Middle frontal gyrus (tissue), 1 donor: ENCODE results near the gene PIANP.
A peak's percentile ranks its signal among the peaks of the same experiment; 100 is the strongest.
"Not testable (repeated sequence)": the region's sequence is repeated elsewhere in the genome, so short reads cannot be mapped to it uniquely, and the experiment has no call there.

Experiments used
- DNase-seq: peaks from one replicate; pipeline ENCODE4 v3.0.0-alpha.2; 2015; ENCODE audit warnings: low spot score; ENCODE audit errors: extremely low spot score

The PIANP gene

DNA sequence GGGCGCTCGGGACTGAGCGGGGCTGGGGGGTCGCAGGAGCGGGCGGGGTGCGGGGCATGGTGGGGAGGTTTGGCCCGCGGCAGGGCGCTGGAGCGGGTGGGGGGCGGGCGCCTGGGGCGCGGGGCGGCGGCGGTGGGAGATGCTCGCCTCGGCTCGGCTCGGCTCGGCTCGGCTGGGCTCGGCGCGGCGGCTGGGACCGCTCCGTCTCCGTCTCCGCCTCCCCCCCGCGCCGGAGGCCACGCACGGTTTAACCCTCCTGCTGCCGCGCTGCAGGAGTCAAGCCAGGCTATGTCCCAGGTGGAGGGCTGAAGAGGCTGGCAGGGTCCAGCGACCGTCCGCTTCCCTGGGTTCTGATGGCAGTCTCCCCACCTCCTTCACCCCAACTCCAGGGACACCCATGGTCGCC, at the start of gene PIANP:
PIANP (minus strand) TSS at position 170 of the 406 bp plus-strand sequence. CDS start 2,754 bp downstream, outside the sequence.
- no peak for DNase-seq

DNA sequence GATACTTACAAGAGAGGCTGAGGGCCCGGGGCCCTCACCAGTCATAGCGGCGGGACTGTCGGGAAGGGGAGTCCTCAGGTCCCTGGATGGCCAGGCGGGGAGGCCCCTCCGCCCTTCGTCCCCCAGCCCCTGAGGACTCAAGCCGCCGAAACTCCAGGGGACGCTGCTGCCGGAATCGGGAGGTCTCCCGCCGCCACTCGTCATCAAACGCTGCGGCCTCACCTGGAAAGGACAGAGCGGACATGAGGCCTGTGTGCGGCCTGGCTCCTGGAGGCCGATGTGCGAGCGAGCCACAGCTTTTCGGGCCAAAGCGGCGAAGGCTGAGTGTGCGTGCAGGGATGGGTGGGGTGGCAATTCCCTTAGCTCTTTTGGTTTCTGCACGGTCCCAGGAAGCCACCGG, 48.1 kb upstream of the PIANP start:
- no peak for DNase-seq

DNA sequence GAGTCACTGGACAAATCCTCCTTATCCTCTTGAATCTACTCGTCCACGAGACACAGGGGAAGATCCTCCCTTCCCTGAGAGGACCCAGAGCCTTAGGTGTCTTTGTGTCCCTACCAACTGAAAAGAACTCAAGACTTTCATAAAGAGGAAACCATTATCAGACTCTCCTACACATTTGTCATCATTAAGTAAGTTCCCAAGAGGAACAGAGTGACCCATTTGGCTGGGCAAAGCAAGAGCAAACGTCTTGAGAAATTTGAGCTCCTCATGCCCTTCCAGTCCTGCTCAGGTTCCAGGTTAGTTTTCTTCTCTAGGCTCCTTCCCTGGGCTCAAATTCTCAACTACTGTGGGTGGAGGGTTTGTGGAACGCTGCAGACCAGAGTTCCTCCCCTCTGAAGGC, 46.6 kb upstream of the PIANP start:
- DNase-seq, result no peak

DNA sequence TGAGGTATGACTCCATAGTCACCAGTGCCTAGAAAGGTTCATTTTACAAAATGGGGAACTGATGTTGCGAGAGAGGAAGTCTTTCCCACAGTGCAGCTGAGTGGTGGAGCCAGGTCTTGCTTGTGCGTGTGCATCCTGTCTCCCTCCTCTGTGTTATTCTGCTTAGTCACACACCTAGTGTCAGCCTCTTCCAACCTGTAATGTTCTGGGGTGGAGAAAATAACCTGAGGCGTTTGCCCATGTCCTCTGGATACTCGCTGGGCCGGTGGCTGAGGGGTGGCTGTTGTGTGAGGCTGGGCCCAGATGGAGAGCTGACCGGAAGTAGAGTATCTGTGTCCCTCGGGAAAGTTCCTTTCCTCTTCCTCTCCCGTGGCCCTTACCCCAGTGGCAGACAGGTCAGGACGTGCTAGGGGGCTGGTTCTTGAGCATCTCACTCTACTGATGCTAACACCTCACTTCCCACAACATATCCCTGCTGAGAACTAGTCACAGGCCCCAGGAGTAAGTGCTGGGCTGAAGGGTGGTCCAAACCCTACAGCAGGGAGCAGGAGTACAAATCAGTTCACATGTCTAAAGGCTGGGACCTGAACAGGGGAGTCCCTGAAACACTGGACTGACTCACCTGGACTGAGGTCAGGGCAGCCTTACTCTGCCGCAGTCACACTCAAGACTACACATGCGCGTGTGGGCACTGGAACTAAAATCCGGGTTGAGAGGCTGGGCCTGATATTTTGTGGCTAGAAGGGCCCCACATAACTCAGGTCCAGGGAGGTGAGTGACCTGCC, 45.3 kb upstream of the PIANP start:
- DNase-seq, result no peak

DNA sequence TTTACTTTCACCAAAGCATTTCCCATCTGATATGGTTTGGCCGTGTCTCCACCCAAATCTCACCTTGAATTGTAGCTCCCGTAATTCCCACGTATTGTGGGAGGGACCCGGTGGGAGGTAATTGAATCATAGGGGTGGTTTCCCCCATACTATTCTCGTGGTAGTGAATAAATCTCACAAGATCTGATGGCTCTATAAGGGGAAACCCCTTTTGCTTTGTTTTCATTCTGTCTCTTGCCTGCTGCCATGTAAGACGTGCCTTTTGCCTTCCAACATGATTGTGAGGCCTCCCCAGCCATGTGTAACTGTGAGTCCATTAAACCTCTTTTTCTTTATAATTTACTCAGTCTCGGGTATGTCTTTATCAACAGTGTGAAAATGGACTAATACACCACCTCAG, 42.7 kb upstream of the PIANP start:
- not testable (repeated sequence) for DNase-seq

DNA sequence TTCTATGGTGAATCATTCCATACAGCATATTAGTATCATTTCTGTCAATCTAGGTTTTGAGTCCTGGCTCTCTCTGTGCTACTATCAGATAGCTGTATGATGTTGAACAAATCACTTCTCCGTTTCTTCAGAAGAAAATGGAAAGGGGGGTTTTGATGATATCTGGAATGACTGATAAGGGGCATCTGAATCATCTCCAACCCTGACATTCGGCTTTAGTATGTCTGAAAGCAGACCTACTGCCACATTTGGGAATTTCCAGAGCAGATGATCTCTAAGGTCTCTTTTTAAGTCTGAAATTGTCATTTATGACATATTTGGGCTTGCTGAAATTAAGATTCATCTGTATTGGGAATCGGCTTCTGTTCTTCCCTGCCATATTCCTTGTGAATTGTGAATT, 42.2 kb upstream of the PIANP start:
- DNase-seq, result no peak

DNA sequence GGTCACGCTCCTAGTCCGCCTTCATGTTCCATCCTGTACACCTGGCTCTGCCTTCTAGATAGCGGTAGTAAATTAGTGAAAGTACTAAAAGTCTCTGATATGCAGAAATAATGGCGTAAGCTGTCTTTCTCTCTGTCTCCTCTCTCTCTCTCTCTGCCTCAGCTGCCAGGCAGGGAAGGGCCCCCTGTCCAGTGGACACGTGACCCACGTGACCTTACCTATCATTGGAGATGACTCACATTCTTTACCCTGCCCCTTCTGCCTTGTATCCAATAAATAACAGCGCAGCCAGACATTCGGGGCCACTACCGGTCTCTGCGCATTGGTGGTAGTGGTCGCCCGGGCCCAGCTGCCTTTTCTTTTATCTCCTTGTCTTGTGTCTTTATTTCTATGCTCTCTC, 41.5 kb upstream of the PIANP start:
- not testable (repeated sequence) for DNase-seq

DNA sequence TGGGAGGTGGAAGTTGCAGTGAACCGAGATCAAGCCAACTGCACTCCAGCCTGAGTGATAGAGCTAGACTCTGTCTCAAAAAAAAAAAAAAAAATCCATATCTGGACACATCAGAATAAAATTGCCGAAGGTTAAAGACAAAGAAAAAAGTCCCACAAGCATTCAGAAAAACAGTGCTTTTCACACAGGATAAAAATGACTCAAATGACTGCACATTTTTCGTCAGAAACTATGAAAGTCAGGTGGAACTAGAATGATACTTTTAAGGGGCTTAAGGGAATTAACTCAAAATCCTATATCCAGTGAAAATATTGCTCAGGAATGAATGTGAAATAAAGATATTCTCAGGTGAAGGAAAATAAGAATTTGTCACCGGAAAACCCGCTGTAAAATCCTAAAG, 36.1 kb upstream of the PIANP start:
- no peak for DNase-seq

DNA sequence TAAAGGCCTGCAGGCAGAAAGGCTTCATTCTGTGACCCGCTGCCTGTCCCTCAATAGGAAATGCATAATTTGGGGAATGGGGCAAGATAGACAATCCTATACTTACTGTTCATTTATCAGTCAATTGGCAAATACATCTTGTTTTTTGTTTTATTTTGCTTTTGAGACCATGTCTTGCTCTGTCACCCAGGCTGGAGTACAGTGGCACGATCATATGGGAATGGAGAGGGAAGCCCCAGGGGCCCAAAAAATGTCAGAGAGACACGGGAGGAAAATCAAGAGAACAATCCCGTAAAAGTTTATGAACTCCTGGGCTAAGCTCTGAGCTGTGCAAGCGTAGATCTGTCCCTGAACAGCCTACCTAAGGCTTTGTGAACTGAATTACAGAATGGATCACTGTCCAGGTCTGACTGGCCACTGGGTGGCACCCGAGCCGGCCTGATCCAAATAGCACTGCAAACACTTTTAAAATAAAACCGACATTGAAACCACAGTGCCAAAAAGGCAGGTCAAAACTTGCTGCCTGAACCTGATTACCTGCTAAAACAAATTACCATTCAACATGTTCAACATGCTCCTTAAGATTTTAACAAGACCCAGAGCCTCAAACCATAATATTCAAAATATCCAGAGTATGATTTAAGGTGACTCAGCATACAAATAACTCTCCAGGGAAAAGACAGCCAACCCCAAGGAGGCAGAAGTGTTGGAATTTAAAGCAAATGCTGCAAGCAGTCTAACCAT, 35.0 kb upstream of the PIANP start:
- no peak for DNase-seq

DNA sequence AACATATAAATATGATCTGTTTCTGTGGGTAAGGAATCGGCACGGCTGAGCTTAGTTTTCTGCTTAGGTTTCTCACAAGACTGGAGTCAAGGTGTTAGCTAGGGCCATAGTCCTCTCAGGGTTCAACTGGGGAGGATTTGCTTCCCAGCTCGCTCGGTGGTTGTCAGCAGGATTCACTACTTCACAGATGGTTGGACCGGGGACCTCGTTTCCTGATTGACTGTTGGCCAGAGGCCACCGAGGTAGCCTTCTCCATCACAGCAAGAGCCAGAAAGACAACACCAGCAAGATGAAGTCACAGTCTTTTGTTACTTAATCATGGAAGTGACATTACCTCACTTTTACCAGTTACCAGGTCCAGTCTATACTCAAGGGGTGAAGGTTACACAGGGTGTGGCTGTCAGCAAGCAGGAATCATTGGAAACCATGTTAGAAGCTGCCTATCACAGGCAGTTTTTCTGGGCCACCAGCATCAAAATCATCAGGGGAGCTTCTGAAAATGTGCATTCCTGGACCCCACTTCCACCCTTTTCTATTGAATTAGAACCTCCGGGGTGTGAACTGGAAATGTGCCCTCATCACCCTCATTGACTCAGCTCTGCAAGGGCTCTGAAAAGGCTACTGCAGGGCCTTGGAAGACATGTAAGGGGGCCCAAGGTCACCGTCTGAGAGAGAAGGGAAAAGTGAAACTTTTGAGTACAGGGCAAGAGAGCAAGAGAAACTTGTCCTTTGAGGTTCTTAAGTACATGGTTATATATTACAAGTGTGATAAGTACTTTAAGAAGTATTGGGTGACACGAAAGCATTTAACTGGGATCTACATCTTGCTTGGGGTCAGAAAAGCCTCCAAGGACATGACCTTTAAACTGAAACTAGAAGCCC, 34.1 kb upstream of the PIANP start:
- DNase-seq, result no peak

DNA sequence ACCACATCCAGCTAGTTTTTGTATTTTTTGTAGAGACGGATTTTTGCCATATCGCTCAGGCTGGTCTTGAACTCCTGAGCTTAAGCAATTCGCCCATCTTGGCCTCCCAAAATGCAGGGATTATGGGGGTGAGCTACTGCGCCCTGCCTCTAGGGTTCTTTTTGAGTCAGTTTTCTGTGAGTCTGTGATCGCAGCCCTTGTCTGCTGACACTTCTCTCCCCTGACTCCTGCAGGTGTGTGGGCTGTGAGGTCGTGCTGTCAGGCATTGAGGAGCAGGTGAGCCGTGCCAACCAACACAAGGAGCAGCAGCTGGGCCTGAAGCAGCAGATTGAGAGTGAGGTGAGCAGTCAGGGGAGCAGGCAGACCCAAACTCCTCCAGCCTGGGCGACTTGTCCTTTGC, 29.6 kb upstream of the PIANP start:
- DNase-seq, result no peak

DNA sequence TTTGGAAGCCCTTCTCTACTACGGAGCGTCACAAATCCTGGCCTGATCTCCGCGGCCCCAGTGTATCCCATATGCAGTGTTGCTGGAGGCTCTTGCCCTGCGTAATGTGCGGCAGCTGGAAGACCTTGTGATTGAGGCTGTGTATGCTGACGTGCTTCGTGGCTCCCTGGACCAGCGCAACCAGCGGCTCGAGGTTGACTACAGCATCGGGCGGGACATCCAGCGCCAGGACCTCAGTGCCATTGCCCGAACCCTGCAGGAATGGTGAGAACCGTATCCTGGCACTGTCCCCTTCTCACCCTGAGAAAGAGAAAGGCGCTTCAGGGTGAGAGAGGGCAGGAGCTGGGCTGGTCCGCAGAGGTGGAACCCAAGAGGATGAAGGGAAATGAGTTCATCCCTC, 28.6 kb upstream of the PIANP start:
- DNase-seq, result no peak

DNA sequence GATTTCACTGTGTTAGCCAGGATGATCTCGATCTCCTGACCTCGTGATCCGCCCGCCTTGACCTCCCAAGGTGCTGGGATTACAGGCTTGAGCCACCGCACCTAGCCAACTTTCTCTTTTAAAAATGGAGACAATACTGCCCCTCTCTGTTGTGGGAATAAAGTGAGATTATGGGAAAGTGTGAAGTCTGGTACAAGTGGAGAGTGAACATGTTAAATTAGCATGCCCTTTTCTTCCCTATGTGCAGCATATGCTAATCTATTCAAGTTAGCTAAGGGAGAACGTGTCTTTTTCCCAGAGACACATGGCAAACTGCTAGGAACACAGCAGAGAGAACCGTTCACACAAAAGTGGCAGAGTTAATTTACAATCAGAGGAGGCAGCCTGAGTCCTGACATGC, 24.7 kb upstream of the PIANP start:
- no peak for DNase-seq

GRCh38 chr12:6724409-6724797, 23.8 kb upstream of the PIANP start:
- DNase-seq, result no peak

GRCh38 chr12:6723607-6724408, 23.2 kb upstream of the PIANP start, which contains the start of gene COPS7A:
Gene COPS7A (plus strand): TSS chr12:6724046. CDS start chr12:6724657, 611 bp downstream.
- peak; percentile 97 for DNase-seq

DNA sequence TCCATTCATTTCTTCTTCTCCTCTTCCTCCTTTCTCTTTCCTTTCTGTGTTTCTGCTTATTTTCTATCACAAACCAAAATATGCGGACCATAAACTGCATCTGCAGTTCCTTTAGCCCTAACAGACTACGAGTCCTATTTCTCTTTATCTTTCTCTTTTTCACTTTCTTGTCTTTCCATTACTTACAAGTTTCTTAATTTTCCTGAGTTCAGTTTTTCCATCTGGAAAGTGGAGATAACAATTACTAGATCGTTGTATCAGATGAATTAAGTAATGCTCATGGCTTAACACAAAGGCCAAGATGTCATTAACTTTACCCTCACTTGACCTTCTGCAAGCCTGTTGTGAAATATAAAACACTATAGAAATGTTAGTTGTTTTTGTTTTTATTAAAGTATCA, 22.2 kb upstream of the PIANP start:
- DNase-seq, result no peak

DNA sequence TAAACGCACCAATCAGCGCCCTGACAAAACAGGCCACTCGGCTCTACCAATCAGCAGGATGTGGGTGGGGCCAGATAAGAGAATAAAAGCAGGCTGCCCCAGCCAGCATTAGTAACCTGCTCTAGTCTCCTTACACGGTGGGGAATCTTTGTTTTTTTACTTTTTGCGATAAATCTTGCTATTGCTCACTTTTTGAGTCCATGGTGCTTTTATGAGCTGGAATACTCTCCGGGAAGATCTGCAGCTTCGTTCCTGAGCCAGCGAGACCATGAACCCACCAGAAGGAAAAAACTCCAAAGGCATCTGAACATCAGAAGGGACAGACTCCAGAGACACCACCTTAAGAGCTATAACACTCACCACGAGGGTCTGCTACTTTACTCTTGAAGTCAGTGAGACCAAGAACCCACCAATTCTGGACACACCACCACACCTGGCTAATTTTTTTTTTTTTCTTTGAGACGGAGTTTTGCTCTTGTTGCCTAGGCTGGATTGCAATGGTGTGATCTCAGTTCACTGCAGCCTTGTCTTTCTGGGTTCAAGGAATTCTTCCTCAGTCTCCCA, 16.3 kb upstream of the PIANP start:
- DNase-seq, result no peak

- not testable (repeated sequence) for DNase-seq
Measured at GRCh38 chr12:6716031-6716873, 15.6 kb upstream of the PIANP start.

GRCh38 chr12:6708960-6709394, 8.4 kb upstream of the PIANP start:
- no peak for DNase-seq

DNA sequence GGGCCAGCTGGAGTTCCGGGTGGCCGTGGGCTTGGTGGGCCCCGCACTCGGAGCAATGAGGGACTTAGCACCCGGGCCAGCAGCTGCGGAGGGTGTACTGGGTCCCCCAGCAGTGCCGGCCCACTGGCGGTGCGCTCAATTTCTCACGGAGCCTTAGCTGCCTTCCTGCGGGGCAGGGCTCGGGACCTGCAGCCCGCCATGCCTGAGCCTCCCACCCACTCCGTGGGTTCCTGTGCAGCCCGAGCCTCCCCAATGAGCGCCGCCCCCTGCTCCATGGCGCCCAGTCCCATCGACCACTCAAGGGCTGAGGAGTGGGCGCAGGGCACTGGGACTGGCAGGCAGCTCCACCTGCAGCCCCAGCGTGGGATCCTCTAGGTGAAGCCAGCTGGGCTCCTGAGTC, 7.7 kb upstream of the PIANP start:
- DNase-seq, result not testable (repeated sequence)
